Left hindlimb (tissue), 1 donor: ENCODE results near the gene VILL.
A peak's percentile ranks its signal among the peaks of the same experiment; 100 is the strongest.
"Not testable (repeated sequence)": the region's sequence is repeated elsewhere in the genome, so short reads cannot be mapped to it uniquely, and the experiment has no call there.

Experiments used
- DNase-seq: peaks from one replicate; pipeline ENCODE4 v3.0.0-alpha.2; 2018

VILL gene

GRCh38 chr3:38019658-38020341 lies 29.2 kb downstream of the VILL start:
- peak; percentile 18 for DNase-seq

GRCh38 chr3:38020342-38020726 lies 29.7 kb downstream of the VILL start:
- no peak for DNase-seq

- peak; percentile 23 for DNase-seq
These were observed 30.6 kb downstream of the VILL start for GRCh38 chr3:38021196-38021595.

GRCh38 chr3:38022301-38022700 lies 31.7 kb downstream of the VILL start:
- peak; percentile 25 for DNase-seq

- DNase-seq: peak; percentile 19
These were observed 32.5 kb downstream of the VILL start for GRCh38 chr3:38022896-38023709.

- peak; percentile 35 for DNase-seq
These were observed 36.3 kb downstream of the VILL start for GRCh38 chr3:38026856-38027255.

DNA sequence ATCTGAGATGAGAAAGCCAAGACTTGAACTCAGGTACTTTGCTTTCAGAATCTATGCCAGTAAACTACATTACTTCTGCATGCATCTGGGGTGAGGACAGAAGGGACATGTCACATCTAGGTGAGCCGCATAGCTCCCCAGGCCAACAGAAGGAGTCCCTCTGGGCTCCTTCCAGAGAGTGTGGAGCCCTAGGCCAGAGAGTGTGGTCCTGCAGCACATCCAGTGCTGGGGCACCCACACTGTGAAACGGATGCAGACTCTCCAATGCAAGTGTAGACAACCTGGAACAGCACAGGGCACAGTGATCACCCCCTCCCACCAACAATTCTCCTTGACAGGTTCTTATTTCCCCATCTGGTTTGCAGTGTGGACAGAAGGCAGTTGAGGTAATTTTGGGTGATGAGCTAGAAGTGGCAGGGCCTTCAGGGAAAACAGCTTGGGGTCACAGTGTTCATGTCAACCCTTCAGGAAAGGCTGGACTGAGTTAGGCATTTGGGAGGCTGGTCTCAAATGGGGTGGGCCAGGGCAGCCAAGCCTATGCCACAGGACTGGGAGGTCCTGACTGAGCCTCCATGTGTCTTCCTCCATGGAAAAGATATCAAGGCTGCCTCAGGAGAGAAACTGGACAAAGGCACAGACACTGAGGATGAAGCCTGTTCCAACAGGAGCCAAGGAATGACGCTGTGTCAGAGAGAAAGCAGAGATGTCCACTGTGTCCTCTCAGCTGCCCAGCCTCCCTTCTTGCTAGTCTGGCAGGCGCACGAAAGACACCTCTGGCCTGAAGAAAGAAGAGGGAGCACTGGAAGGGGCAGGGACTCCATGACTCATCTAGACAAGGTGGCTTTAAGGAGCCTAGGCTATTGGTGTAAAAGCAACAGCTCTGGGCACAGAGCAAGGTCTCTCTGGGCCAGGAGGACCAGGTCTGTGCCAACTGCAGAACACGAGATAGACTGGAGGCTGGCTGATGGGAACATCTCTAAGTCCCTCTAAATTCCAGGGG lies 37.2 kb downstream of the VILL start:
- no peak for DNase-seq

DNA sequence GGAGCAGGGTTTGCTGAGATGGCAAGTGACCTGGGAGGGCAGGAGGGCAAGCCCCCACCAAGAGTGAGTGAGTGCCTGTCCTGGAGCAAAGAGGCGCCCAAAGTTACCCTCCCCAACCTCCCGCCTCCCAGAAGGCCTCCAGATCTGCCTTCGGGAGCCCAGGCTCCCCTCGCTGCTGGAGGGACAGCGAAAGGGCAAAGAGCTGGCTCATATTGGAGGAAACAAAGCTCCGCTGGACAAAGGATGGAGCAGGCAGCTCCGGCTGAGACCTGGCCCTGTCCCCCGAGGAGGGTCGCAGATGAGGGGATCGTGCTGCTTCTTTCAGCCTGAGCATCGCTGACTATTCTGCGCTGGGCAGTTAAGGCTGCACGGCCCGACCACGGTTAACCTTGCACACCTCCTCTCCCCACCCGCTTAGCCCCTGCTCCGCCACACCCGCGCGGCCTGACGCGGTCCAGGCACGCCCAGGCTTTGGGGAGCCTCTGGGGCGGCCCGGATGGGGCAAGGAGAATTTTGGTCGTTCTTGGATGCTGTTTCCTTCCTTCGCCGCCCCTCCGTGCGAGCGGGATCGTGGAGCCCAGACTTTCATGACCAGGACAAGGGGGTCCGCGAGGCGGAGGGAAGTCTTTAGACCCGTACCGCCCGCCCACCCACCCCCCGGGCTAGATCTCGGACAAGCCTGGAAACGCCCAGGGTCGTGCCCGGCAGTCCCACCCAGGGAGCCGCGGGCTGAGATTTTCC lies 38.2 kb downstream of the VILL start:
- no peak for DNase-seq

- peak; percentile 91 for DNase-seq
These were observed 39.0 kb downstream of the VILL start, which contains the start of gene PLCD1 for GRCh38 chr3:38029400-38030125. TSS of gene PLCD1 (minus strand) at chr3:38029642. CDS start at chr3:38029539, 103 bp downstream.

- DNase-seq: no peak
These were observed 39.8 kb downstream of the VILL start for GRCh38 chr3:38030126-38031021.

GRCh38 chr3:38031022-38031994 lies 40.7 kb downstream of the VILL start:
- DNase-seq: peak; percentile 67

GRCh38 chr3:38032328-38032865 lies 41.8 kb downstream of the VILL start:
- no peak for DNase-seq

DNA sequence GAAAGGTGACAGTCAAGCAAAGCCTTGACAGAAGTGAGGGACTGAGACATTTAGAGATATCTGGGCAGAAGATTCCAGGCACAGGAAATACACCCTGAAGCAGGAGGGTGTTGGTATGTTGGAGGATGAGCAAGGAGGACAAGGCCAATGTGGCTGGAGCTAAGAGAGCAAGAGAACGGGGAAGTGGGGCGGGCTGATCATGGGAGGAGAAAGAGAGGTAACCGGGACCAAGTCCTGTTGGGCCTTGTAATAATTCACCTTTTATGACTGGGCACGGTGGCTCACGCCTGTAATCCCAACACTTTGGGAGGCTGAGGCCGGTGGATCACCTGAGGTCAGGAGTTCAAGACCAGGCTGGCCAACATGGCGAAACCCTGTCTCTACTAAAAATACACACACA lies 43.0 kb downstream of the VILL start:
- DNase-seq: not testable (repeated sequence)

DNA sequence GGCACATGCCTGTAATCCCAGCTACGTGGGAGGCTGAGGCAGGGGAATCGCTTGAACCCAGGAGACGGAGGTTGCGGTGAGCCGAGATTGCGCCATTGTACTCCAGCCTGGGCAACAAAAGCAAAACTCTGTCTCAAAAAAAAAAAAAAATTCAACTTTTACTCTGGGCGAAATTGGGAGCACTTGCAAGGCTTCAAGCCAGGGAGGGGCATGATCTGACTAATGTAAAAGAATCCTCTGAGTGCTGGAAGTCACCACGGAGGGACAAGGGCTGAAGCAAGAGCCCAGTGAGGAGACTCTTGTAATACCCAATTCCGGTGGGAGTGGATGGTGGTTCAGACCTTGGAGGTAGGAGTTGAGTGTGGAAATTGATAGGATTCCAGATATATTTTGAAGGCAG lies 43.7 kb downstream of the VILL start:
- not testable (repeated sequence) for DNase-seq

GRCh38 chr3:38036286-38036685 lies 45.7 kb downstream of the VILL start:
- DNase-seq: no peak

DNA sequence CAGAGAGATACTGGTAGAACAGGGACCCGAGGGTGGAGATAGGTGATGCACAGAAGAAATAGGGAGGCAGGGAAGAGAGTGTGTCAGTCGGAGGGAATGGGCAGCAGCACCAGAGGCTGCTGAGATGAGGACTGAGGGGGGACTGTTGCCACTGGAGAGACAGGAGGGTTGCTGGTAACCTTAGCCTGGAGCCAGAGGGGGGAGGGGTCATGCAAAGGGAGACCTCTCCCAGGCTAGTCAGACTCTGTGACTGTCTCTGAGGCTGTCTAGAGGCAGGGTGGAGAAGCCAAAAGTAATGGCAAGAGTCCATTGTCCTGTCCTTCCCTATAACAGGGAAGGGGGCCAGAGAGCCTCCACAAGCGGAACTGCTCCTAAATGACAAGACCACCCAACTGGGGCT lies 46.3 kb downstream of the VILL start:
- DNase-seq: no peak

DNA sequence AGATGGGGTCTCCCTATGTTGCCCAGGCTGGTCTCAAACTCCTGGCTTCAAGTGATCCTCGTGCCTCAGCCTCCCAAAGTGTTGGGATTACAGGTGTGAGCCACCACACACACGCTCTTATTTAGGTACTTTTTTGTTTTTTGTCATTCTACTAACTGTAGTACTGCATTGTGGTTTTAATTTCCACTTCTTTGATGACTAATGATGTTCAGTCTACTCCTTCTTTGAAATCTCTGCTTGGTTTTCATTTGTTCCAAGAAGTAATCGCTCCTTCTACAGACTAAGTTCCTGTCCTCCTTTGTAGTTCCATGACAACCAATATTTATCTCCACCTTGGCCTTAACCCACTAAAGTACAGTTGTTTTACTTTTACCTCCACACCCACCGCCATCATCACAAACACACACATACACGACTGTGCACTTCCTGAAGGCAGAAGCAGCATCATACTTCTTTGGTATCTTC lies 47.9 kb downstream of the VILL start:
- DNase-seq: no peak

- no peak for DNase-seq
These were observed 48.7 kb downstream of the VILL start, which contains the start of gene DLEC1 for GRCh38 chr3:38039101-38039898. TSS of gene DLEC1 (plus strand) at chr3:38039208. CDS start at chr3:38039226, 18 bp downstream.
